ENCODE results near the gene GID8. TPM values are rescaled to one million over a fixed set of nuclear protein-coding genes. Genes with fewer than 3 reads are reported as not detected.
"Not testable (repeated sequence)": the region's sequence is repeated elsewhere in the genome, so short reads cannot be mapped to it uniquely, and the experiment has no call there.

The GID8 gene
- total and polyA plus RNA-seq, 8 donors, result 24.5 to 52.6 (median 47.6) TPM

- DNase-seq (no peak), ATAC-seq (no peak)
- no peaks in the 10 kb centered on the region for H3K27me3 ChIP-seq
- no peak for TF ChIP-seq CTCF (IDR thresholded peaks at IDR 0.05)
- H3K36me3 ChIP-seq, result no peaks in the 10 kb centered on the region
- H3K9me3 ChIP-seq, result no peaks in the 10 kb centered on the region
- H3K4me3 ChIP-seq, result no peak overlapping the region
- peak overlapping the region; percentile 46 to 96 for H3K27ac ChIP-seq
- intact Hi-C loops (cut with DNase I), result no loop called here
- peaks cover 45 to 90% of the 10 kb centered on the region in 2 donors for H3K4me1 ChIP-seq
These were observed 15.5 kb upstream of the GID8 start for GRCh38 chr20:62922451-62922921.

- H3K27ac ChIP-seq, result peak overlapping the region; percentile 46 to 96
- H3K36me3 ChIP-seq; H3K4me3 ChIP-seq; intact Hi-C loops (cut with DNase I); H3K9me3 ChIP-seq; DNase-seq; H3K27me3 ChIP-seq: not testable (repeated sequence)
- ATAC-seq, result peak; percentile 7
- peaks cover 52 to 90% of the 10 kb centered on the region in 2 donors for H3K4me1 ChIP-seq
These were observed 14.8 kb upstream of the GID8 start for GRCh38 chr20:62923059-62923668.

GRCh38 chr20:62923669-62924441 lies 14.1 kb upstream of the GID8 start:
- ATAC-seq, result no peak
- H3K4me3 ChIP-seq, result peak overlapping the region in 1 of 2 donors; percentile 67
- no peak for DNase-seq
- H3K9me3 ChIP-seq, result no peaks in the 10 kb centered on the region
- H3K4me1 ChIP-seq, result peaks cover 57 to 90% of the 10 kb centered on the region in 2 donors
- H3K36me3 ChIP-seq, result no peaks in the 10 kb centered on the region
- no peak for TF ChIP-seq CTCF (IDR thresholded peaks at IDR 0.05)
- H3K27ac ChIP-seq, result peak overlapping the region; percentile 94 to 96
- intact Hi-C loops (cut with DNase I), result no loop called here
- no peaks in the 10 kb centered on the region for H3K27me3 ChIP-seq

- H3K9me3 ChIP-seq, result no peaks in the 10 kb centered on the region
- ATAC-seq, result no peak
- no peaks in the 10 kb centered on the region for H3K27me3 ChIP-seq
- TF ChIP-seq CTCF (IDR thresholded peaks at IDR 0.05), result no peak
- peaks cover 50 to 86% of the 10 kb centered on the region in 2 donors for H3K4me1 ChIP-seq
- intact Hi-C loops (cut with DNase I), result no loop called here
- H3K4me3 ChIP-seq, result peak overlapping the region; percentile 67 to 78
- no peaks in the 10 kb centered on the region for H3K36me3 ChIP-seq
- peak overlapping the region; percentile 94 to 96 for H3K27ac ChIP-seq
- no peak for DNase-seq
These were observed 13.4 kb upstream of the GID8 start for GRCh38 chr20:62924442-62925075.

- H3K27me3 ChIP-seq, result no peaks in the 10 kb centered on the region
- peak overlapping the region; percentile 94 to 96 for H3K27ac ChIP-seq
- intact Hi-C loops (cut with DNase I), result no loop called here
- peak overlapping the region; percentile 67 to 78 for H3K4me3 ChIP-seq
- DNase-seq (no peak), ATAC-seq (no peak)
- no peak for TF ChIP-seq CTCF (IDR thresholded peaks at IDR 0.05)
- no peaks in the 10 kb centered on the region for H3K36me3 ChIP-seq
- no peaks in the 10 kb centered on the region for H3K9me3 ChIP-seq
- peaks cover 45 to 86% of the 10 kb centered on the region in 2 donors for H3K4me1 ChIP-seq
These were observed 12.9 kb upstream of the GID8 start for GRCh38 chr20:62925076-62925419.
